Body of pancreas (tissue), 4 donors: ENCODE results near the gene CACNG4.

Source experiments
- CTCF ChIP-seq, 7 experiments: fragments of 450-650 bp in 4 of 7; fragments of 200-600 bp in 3 of 7; sonication (generic) in 3 of 7; IDR thresholded peaks; one replicate each; pipeline ENCODE4 v1.5.1; 2016 to 2019; ENCODE audit warnings: antibody characterized with exemption in 7 of 7
- POLR2A ChIP-seq, 3 donors: fragments of 450-650 bp; IDR thresholded peaks; one replicate each; pipeline ENCODE4 v1.6.1; 2016; ENCODE audit warnings: antibody characterized with exemption in 3 of 3, mild to moderate bottlenecking in 2 of 3

- TF ChIP-seq CTCF (IDR thresholded peaks at IDR 0.05) (no peak), POLR2A (IDR thresholded peaks at IDR 0.05) (no peak)
Measured at GRCh38 chr17:66963909-66964771, at the start of gene CACNG4.
